Retina (tissue), 1 donor: ENCODE measurements around the gene HFM1.
A peak's percentile ranks its signal among the peaks of the same experiment; 100 is the strongest.
"Not testable (repeated sequence)": the region's sequence is repeated elsewhere in the genome, so short reads cannot be mapped to it uniquely, and the experiment has no call there.

Source experiments
- DNase-seq: peaks from one replicate; pipeline ENCODE4 v3.0.0-alpha.2; 2016

Gene HFM1

DNA sequence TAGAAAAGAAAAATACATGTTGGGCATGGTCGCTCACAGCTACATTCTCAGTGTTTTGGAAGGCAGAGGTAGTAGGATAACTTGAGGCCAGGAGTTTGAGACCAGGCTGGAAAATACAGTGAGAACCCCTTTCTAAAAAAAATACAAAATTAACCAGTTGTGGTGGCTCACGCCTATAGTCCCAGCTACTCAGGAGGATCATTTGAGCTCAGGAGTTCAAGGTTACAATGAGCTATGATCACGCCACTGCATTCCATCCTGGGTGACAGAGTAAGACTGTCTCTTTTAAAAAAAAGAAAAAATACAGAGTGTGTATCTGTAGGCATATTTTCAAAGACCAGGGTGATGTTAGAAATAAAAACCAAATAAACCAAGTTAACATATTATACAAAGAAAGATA, 57.8 kb downstream of the HFM1 start:
- no peak for DNase-seq

- no peak for DNase-seq
Observed at GRCh38 chr1:91345395-91346005, 59.1 kb downstream of the HFM1 start.

- DNase-seq: no peak
Observed at GRCh38 chr1:91338501-91338900, 66.1 kb downstream of the HFM1 start.

DNA sequence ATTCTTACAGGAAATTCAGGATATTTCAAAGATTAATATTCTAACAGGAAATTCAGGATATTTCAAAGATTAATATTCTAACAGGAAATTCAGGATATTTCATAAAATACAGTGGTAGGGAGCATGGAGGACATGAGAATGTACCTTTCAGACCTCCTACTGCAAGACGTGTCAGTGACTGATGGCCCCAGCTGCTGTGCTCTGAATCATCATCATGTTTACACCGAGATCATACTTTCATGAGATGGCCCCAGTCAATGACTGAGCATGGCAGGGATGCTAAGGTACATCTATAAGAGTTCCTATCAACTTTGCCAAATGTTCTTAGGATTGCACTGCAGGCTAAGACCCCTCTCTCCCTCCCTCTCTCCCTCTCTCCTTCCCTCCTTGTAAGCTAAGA, 69.0 kb downstream of the HFM1 start:
- no peak for DNase-seq

GRCh38 chr1:91334856-91335255, 69.8 kb downstream of the HFM1 start:
- no peak for DNase-seq

DNA sequence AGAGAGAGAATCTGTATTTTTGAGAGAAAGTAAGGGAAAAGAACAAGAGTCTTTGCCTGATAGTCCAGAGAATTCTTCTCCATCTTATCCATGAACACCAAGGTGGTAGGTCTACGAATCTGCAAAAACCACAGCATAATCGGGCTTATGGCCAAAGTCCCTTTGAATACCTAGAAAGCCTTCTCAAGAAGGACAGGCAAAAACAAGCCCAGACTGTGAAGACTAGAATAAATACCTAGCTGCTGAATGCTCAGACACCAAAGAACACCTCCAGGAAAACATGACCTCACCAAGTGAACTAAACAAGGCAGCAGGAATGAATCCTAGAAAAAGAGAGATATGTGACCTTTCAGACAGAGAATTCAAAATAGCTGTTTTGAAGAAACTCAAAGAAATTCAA, 79.2 kb downstream of the HFM1 start:
- DNase-seq: no peak

- DNase-seq: no peak
Observed at GRCh38 chr1:91314643-91315042, 90.0 kb downstream of the HFM1 start.

DNA sequence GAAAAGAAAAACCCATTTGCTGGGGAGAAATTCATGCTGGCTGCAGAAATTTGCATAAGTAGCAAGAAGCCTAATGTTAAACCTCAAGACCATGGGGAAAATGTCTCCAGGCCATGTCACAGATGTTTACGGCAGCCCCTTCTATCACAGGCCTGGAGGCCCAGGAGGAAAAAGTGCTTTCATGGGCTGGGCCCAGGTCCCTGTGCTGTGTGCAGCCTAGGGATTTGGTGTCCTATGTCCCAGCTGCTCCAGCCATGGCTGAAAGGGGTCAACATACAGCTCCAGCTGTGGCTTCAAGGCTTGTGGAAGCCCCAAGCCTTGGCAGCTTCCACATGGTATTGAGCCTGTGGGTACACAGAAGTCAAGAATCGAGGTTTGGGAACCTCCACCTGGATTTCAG, 93.0 kb downstream of the HFM1 start:
- no peak for DNase-seq

- no peak for DNase-seq
Observed at GRCh38 chr1:91308544-91308943, 96.1 kb downstream of the HFM1 start.

DNA sequence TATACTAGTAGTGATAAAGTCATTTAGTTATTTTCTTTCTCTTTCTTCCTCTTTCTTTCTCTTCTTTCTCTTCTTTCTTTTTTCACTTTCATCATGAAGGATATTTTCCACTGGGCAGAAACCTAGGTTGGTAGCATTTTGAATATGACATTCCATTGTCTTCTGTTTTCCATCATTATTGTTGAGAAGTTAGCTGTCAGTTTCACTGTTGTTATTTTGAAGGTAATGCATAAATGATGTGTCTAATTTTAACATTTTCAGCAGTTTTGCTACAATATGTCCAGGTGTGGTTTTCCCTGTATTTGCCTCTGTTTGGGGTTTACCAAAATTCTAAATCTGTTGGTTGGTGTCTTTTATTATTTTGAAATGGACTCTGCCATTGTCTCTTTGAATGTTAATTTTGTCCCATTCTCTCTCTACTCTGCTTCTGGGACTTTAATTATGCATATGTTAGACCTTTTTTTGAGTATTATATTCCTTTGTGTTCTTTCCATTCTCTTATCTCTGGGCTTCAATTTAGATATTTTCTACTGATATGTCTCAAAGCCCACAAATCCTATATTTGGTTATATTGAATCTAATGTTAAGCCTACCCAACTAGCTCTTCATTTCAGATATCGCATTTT, 96.7 kb downstream of the HFM1 start:
- DNase-seq: no peak

- no peak for DNase-seq
Observed at GRCh38 chr1:91303165-91303564, 101.5 kb downstream of the HFM1 start.

- not testable (repeated sequence) for DNase-seq
Observed at GRCh38 chr1:91288843-91289553, 115.6 kb downstream of the HFM1 start.

GRCh38 chr1:91286962-91287317, 117.7 kb downstream of the HFM1 start:
- DNase-seq: not testable (repeated sequence)

- not testable (repeated sequence) for DNase-seq
Observed at GRCh38 chr1:91286259-91286961, 118.2 kb downstream of the HFM1 start.

GRCh38 chr1:91283421-91283726, 121.3 kb downstream of the HFM1 start:
- no peak for DNase-seq

GRCh38 chr1:91282695-91283420, 121.8 kb downstream of the HFM1 start:
- peak; percentile 52 for DNase-seq

DNA sequence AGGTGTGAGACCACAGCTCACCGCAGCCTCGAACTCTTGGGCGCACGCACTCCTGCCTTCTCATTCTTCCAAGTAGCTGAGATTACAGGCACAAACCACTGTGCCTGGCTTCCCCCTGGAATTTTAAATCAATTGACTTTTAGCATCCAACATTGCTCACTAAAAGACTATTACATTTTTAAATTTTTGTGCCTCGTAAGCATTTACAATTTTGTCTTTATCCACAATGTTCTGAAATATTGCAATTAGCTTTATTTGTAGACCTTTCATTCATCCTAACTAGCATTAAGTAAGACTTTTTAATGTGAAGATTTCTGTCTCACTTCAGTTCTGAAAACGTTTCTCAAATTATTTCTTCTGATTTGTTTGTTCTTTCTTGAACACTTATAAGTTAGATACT, 122.9 kb downstream of the HFM1 start:
- DNase-seq: no peak

GRCh38 chr1:91278754-91279153, 125.9 kb downstream of the HFM1 start:
- peak; percentile 2 for DNase-seq

DNA sequence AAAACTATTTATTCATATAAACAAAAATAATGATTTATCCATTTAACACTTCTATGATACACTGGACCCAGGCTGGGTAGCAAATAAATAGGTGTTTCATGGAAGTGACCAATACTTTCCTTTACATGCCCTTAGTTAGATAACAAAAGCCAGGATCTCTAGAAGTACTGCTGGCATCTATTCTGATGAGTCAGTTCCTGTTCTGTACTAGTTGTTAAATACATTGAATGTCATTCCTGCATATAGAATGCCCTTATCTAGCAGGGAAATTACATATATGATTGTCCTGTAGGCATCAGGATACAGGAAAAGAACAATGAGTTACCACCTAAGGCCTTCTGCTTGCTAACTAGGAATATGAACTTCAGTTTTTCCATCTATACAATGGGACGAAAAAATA, 130.8 kb downstream of the HFM1 start:
- no peak for DNase-seq

- DNase-seq: no peak
Observed at GRCh38 chr1:91261655-91262054, 143.0 kb downstream of the HFM1 start.

DNA sequence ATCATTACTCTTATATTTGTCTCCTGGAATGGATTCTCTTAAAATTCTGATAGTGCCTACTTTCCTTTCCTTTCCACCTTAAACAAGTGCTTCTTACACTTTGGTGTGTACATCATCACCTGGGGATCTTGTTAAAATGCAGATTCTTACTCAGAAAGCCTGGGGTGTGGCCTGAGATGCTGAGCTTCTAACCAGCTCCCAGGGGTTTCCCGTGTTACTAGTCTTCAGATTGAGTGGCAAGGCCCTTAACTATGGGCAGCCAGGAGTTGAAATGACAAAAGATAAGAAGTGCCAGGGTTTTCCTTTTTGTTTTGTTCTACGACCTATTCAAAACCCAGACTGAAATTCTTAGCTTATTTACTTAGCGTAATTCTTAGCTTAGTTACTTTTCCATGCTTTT, 159.2 kb downstream of the HFM1 start:
- DNase-seq: no peak

- no peak for DNase-seq
Observed at GRCh38 chr1:91244737-91245136, 159.9 kb downstream of the HFM1 start.

GRCh38 chr1:91243171-91243570, 161.5 kb downstream of the HFM1 start:
- no peak for DNase-seq
